GM12878 (cell line): ENCODE results near the gene EPRS1. TPM values are rescaled to one million over a fixed set of nuclear protein-coding genes. Genes with fewer than 3 reads are reported as not detected.

ENCODE experiments used
- ATAC-seq: fragments of 200-7000 bp; cut with Tn5 transposase; 3 replicates; pipeline ENCODE4 v1.9.1; 2020; ENCODE audit warnings: mild to moderate bottlenecking, moderate library complexity
- BruUV-seq: library from RNA; stranded (reverse); fragments of 400-500 nt; replicated peaks from 2 replicates; lab custom pipeline; 2021; lab: Mats Ljungman, UMichigan
- CTCF ChIA-PET: fragments of 300-600 bp; sonication (Branson Sonifier 250); formaldehyde crosslinking; extraction: SDS; loops from one replicate; lab custom pipeline; 2021; ENCODE audit warnings: inconsistent platforms; lab: Yijun Ruan, JAX
- POLR2A ChIA-PET: fragments of 350-600 bp; formaldehyde crosslinking; extraction: SDS; loops from one replicate; lab custom pipeline; 2021; ENCODE audit warnings: inconsistent platforms; lab: Charles Lee
- RAD21 ChIA-PET: fragments of 300-600 bp; sonication (Branson Sonifier 250); formaldehyde crosslinking; loops from one replicate; lab custom pipeline; 2023; ENCODE audit warnings: antibody characterized with exemption; ENCODE audit not compliant: unreplicated experiment; lab: Charles Lee
- SMC1A ChIA-PET: fragments of 300-600 bp; sonication (Branson Sonifier 250); formaldehyde crosslinking; loops from one replicate; lab custom pipeline; 2023; ENCODE audit not compliant: unreplicated experiment, uncharacterized antibody; lab: Charles Lee
- DNase-seq: peaks from one replicate; pipeline ENCODE4 v3.0.0-alpha.2; 2011; ENCODE audit warnings: low read depth, low spot score
- FAIRE-seq: peaks from 3 replicates; lab custom pipeline; 2011; peaks lifted over from hg19 to GRCh38; lab: Jason Lieb, UNC
- H2AFZ ChIP-seq: 2 replicates; pipeline ENCODE4 v1.6.0; 2011; ENCODE audit warnings: low read depth, low read length, control low read depth; ENCODE audit not compliant: control insufficient read depth
- H3K27ac ChIP-seq: 2 replicates; pipeline ENCODE4 v1.5.1; 2011; ENCODE audit warnings: control low read depth; ENCODE audit not compliant: control insufficient read depth, insufficient read depth
- H3K27me3 ChIP-seq, 2 experiments: replicated peaks in 1 of 2; 2 replicates each; pipeline versions ENCODE4 v1.6.0 to v1.6.1; 2011; ENCODE audit warnings: low read length in 1 of 2; ENCODE audit not compliant: control insufficient read depth in 2 of 2, insufficient read depth in 2 of 2
- H3K36me3 ChIP-seq, 2 experiments: 2 replicates each; pipeline ENCODE4 v1.5.1; 2011; ENCODE audit warnings: low read length in 1 of 2; ENCODE audit not compliant: control insufficient read depth in 2 of 2, insufficient read depth in 2 of 2
- H3K4me1 ChIP-seq: 2 replicates; pipeline ENCODE4 v1.6.1; 2011; ENCODE audit warnings: mild to moderate bottlenecking, low read length, moderate library complexity, mixed read lengths; ENCODE audit not compliant: control insufficient read depth, insufficient read depth
- H3K4me2 ChIP-seq: 2 replicates; pipeline ENCODE4 v1.6.0; 2011; ENCODE audit warnings: control low read depth; ENCODE audit not compliant: control insufficient read depth, insufficient read depth
- H3K4me3 ChIP-seq: fragments of 200-600 bp; sonication (generic); 2 replicates; pipeline ENCODE4 v1.5.1; 2016
- H3K79me2 ChIP-seq: 2 replicates; pipeline ENCODE4 v1.6.0; 2011; ENCODE audit warnings: low read length; ENCODE audit not compliant: control insufficient read depth, insufficient read depth
- H3K9ac ChIP-seq: 2 replicates; pipeline ENCODE4 v1.8.0; 2011; ENCODE audit warnings: low read length, control low read depth, mixed read lengths; ENCODE audit not compliant: control insufficient read depth, insufficient read depth
- H3K9me3 ChIP-seq: replicated peaks from 3 replicates; pipeline ENCODE4 v1.5.1; 2011; ENCODE audit warnings: mild to moderate bottlenecking, low read length; ENCODE audit not compliant: control insufficient read depth, insufficient read depth
- H4K20me1 ChIP-seq: 2 replicates; pipeline ENCODE4 v1.6.0; 2011; ENCODE audit not compliant: control insufficient read depth, insufficient read depth
- ATF3 ChIP-seq: IDR thresholded peaks from 2 replicates; pipeline ENCODE4 v1.6.1; 2011; ENCODE audit warnings: low read depth, mild to moderate bottlenecking, low read length, moderate library complexity, borderline replicate concordance; ENCODE audit errors: extremely low read depth
- CEBPB ChIP-seq, 2 experiments: fragments of 150-350 bp in 1 of 2; IDR thresholded peaks; 2 replicates each; pipeline ENCODE4 v1.6.1; 2012 to 2014; ENCODE audit warnings: low read depth in 2 of 2, low read length in 2 of 2, borderline replicate concordance in 1 of 2, inconsistent platforms in 1 of 2
- EP300 ChIP-seq, 2 experiments: fragments of 150-350 bp in 1 of 2; IDR thresholded peaks; 2 replicates each; pipeline ENCODE4 v1.6.1; 2011 to 2012; ENCODE audit warnings: low read depth in 2 of 2, low read length in 2 of 2, borderline replicate concordance in 1 of 2, improper control_type of control experiment in 1 of 2, inconsistent platforms in 1 of 2; ENCODE audit not compliant: control insufficient read depth in 1 of 2
- EZH2 ChIP-seq: IDR thresholded peaks from 2 replicates; pipeline ENCODE4 v1.6.1; 2012; ENCODE audit warnings: low read depth, mild to moderate bottlenecking, control low read depth, inconsistent platforms, low read length, borderline replicate concordance; ENCODE audit not compliant: control insufficient read depth
- HCFC1 ChIP-seq: fragments of 150-350 bp; IDR thresholded peaks from 2 replicates; pipeline ENCODE4 v1.6.1; 2014; ENCODE audit warnings: low read length
- NR2C1 ChIP-seq: fragments of 450-650 bp; IDR thresholded peaks from 2 replicates; pipeline ENCODE4 v1.6.1; 2017; ENCODE audit warnings: antibody characterized with exemption, mild to moderate bottlenecking, moderate library complexity
- SMC3 ChIP-seq: IDR thresholded peaks from 2 replicates; pipeline ENCODE4 v1.6.1; 2011; ENCODE audit warnings: low read length, improper control_type of control experiment, borderline replicate concordance
- USF1 ChIP-seq: IDR thresholded peaks from 2 replicates; pipeline ENCODE4 v1.6.1; 2011; ENCODE audit warnings: borderline replicate concordance, low read depth, mild to moderate bottlenecking, moderate library complexity, mixed read lengths, low read length; ENCODE audit not compliant: insufficient read depth; ENCODE audit errors: extremely low read length
- WGBS: methylation state at CpG from one replicate; pipeline ENCODE4 v1.1.6; 2016; ENCODE audit warnings: low lambda C conversion rate; ENCODE audit not compliant: insufficient replicate concordance, insufficient coverage; ENCODE audit errors: missing lambda C conversion rate; 5-methylcytosine and 5-hydroxymethylcytosine counted together
- in situ Hi-C: fragments of 300-500 bp; cut with MboI; formaldehyde crosslinking; loops from 9 replicates; pipeline ENCODE4 v1.14.3; 2018; ENCODE audit warnings: mixed read lengths
- intact Hi-C: fragments of 100-400 bp; cut with micrococcal nuclease; formaldehyde crosslinking; loops from one replicate; pipeline ENCODE4 v1.14.2; 2022; ENCODE audit not compliant: unreplicated experiment
- polyA plus RNA-seq, 11 experiments: library from polyadenylated mRNA; depleted of rRNA in 4 of 11; unstranded in 6 of 11; stranded (reverse) in 5 of 11; fragments of >200 nt; fragmentation: Nextera tagmentation in 4 of 11; fragmentation: Illumina TruSeq in 1 of 11; extraction: Ambion mirVana in 4 of 11; extraction: Trizol in 1 of 11; gene quantifications; 1 replicate in 1 of 11; 2 replicates in 10 of 11; pipeline versions ENCODE4 v1.2.1 to v1.2.3, GENCODE V29; 2011 to 2016; ENCODE audit warnings: inconsistent platforms in 2 of 11, missing spikeins in 2 of 11, low read depth in 1 of 11
- total RNA-seq, 4 experiments: library from RNA; depleted of rRNA in 3 of 4; stranded (reverse); fragments of >200 nt in 3 of 4; fragmentation: Illumina TruSeq in 1 of 4; extraction: Trizol in 1 of 4; gene quantifications; 2 replicates each; pipeline versions ENCODE4 v1.2.1 to v1.2.3, GENCODE V29; 2013 to 2021

EPRS1 gene
- total and polyA plus RNA-seq, 10 of the 15 experiments (the other 5 are each of a cell fraction or from before 2014, with no cell fraction given): 68.2 to 175 (median 119) TPM

- ChIA-PET CTCF (no interaction called here), SMC1A (no interaction called here), RAD21 (no interaction called here), POLR2A (no interaction called here)
- Histone ChIP-seq H3K4me2 (no peak overlapping the region), H3K27me3 (no peaks in the 10 kb centered on the region), H3K79me2 (no peaks in the 10 kb centered on the region), H3K9me3 (no peaks in the 10 kb centered on the region), H4K20me1 (no peaks in the 10 kb centered on the region), H3K27ac (no peak overlapping the region), H2AFZ (no peak overlapping the region), H3K9ac (no peak overlapping the region), H3K36me3 (peaks cover 2 to 12% of the 10 kb centered on the region in 2 experiments), H3K4me3 (no peak overlapping the region), H3K4me1 (no peaks in the 10 kb centered on the region)
- WGBS: 57% methylated on average over 6 of the region's 6 CpGs
- in situ Hi-C loops (no loop called here), intact Hi-C loops (no loop called here)
- ATAC-seq: no peak
- BruUV-seq: no TSS peak
- no peak for FAIRE-seq
- TF ChIP-seq EZH2 (no peak), NR2C1 (no peak)
- DNase-seq: no peak
Measured at GRCh38 chr1:220003610-220004299, 42.5 kb downstream of the EPRS1 start.

GRCh38 chr1:220003015-220003414 is 43.3 kb downstream of the EPRS1 start:
- SMC1A ChIA-PET: interaction anchor here (1.0 kb wide), 1 partner anchor 12 kb away, joined by 3 read pairs; no protein-coding TSS in a partner anchor
- CTCF ChIA-PET: no interaction called here

More at GRCh38 chr1:220003015-220003414, 43.3 kb downstream of the EPRS1 start:
- BruUV-seq: no TSS peak
- H3K36me3 ChIP-seq: peaks cover 2 to 10% of the 10 kb centered on the region in 2 experiments
- H3K79me2 ChIP-seq: no peaks in the 10 kb centered on the region
- no peak for FAIRE-seq
- RAD21 ChIA-PET: no interaction called here
- H3K4me2 ChIP-seq: no peak overlapping the region
- H3K27ac ChIP-seq: no peak overlapping the region
- H3K4me1 ChIP-seq: no peaks in the 10 kb centered on the region
- no peak for TF ChIP-seq HCFC1
- TF ChIP-seq EP300 (IDR thresholded peaks at IDR 0.05; ENCODE audit: borderline replicate concordance in 1 of 2, control insufficient read depth in 1 of 2, low read depth in 2 of 2, low read length in 2 of 2): no peak
- TF ChIP-seq USF1: no peak
- TF ChIP-seq SMC3: no peak
- TF ChIP-seq ATF3: no peak
- no peak for TF ChIP-seq CEBPB (IDR thresholded peaks at IDR 0.05; ENCODE audit: borderline replicate concordance in 1 of 2, low read depth in 2 of 2, low read length in 2 of 2)
- TF ChIP-seq, all 136 proteins: peak for 0
- in situ Hi-C loops: no loop called here
- Histone ChIP-seq H3K9ac (no peak overlapping the region), H3K9me3 (no peaks in the 10 kb centered on the region), H2AFZ (no peak overlapping the region), H3K4me3 (no peak overlapping the region), H3K27me3 (no peaks in the 10 kb centered on the region), H4K20me1 (no peaks in the 10 kb centered on the region)
- WGBS: 89% methylated on average over 1 of the region's 1 CpG
- POLR2A ChIA-PET: no interaction called here
- intact Hi-C loops: no loop called here
- DNase-seq: no peak
- no peak for ATAC-seq
